Measurements from ENCODE around the gene ADK.

Gene ADK

GRCh38 chr10:74507951-74508350 is 356.9 kb downstream of the ADK start:
- no peak for TF ChIP-seq CTCF (conservative IDR thresholded peaks at IDR 0.05; ENCODE audit: low read length)
- no peak overlapping the region for H3K4me2 ChIP-seq (ENCODE audit: low read depth, low read length, poor library complexity, severe bottlenecking)
- H3F3A ChIP-seq (ENCODE audit: low read depth) = no peaks in the 10 kb centered on the region
- no peaks in the 10 kb centered on the region for H3K79me2 ChIP-seq (ENCODE audit: insufficient read depth, low read length)
- peaks cover 14% of the 10 kb centered on the region for H3K9me3 ChIP-seq (ENCODE audit: insufficient read depth, low read depth, low read length)
- H3K27me3 ChIP-seq (ENCODE audit: insufficient read depth, low read length, poor library complexity, severe bottlenecking) = no peaks in the 10 kb centered on the region
- no peaks in the 10 kb centered on the region for H3K9me2 ChIP-seq (replicated peaks; ENCODE audit: low read depth, low read length)
- peaks cover 6% of the 10 kb centered on the region for H3K36me3 ChIP-seq (ENCODE audit: insufficient read depth, low read length)
- H3K4me3 ChIP-seq (ENCODE audit: low read length, poor library complexity, severe bottlenecking) = no peak overlapping the region
- no peaks in the 10 kb centered on the region for H4K20me1 ChIP-seq (ENCODE audit: insufficient read depth, low read length, poor library complexity, severe bottlenecking)
- H3K9ac ChIP-seq (ENCODE audit: low read depth, low read length, poor library complexity, severe bottlenecking) = no peak overlapping the region
- peaks cover 12% of the 10 kb centered on the region for H3K4me1 ChIP-seq (ENCODE audit: insufficient read depth, low read length, poor library complexity, severe bottlenecking)
- no peak overlapping the region for H2AFZ ChIP-seq (ENCODE audit: low read length)

GRCh38 chr10:74510594-74510993 is 359.6 kb downstream of the ADK start:
- Histone ChIP-seq H3K9me2 (replicated peaks; ENCODE audit: low read depth, low read length) (no peaks in the 10 kb centered on the region), H3K27me3 (ENCODE audit: insufficient read depth, low read length, poor library complexity, severe bottlenecking) (no peaks in the 10 kb centered on the region), H3K9ac (ENCODE audit: low read depth, low read length, poor library complexity, severe bottlenecking) (no peak overlapping the region), H3K4me2 (ENCODE audit: low read depth, low read length, poor library complexity, severe bottlenecking) (no peak overlapping the region), H3K4me1 (ENCODE audit: insufficient read depth, low read length, poor library complexity, severe bottlenecking) (no peaks in the 10 kb centered on the region), H3K36me3 (ENCODE audit: insufficient read depth, low read length) (peaks cover 11% of the 10 kb centered on the region), H4K20me1 (ENCODE audit: insufficient read depth, low read length, poor library complexity, severe bottlenecking) (no peaks in the 10 kb centered on the region), H3F3A (ENCODE audit: low read depth) (no peaks in the 10 kb centered on the region), H3K79me2 (ENCODE audit: insufficient read depth, low read length) (no peaks in the 10 kb centered on the region), H2AFZ (ENCODE audit: low read length) (no peak overlapping the region), H3K9me3 (ENCODE audit: insufficient read depth, low read depth, low read length) (peaks cover 37% of the 10 kb centered on the region), H3K4me3 (ENCODE audit: low read length, poor library complexity, severe bottlenecking) (no peak overlapping the region)
- TF ChIP-seq EZH2phosphoT487 (IDR thresholded peaks at IDR 0.05; ENCODE audit: borderline replicate concordance) (no peak), CTCF (conservative IDR thresholded peaks at IDR 0.05; ENCODE audit: low read length) (no peak)

- H3K79me2 ChIP-seq (ENCODE audit: insufficient read depth, low read length) = no peaks in the 10 kb centered on the region
- H3K9me3 ChIP-seq (ENCODE audit: insufficient read depth, low read depth, low read length) = peaks cover 37% of the 10 kb centered on the region
- no peaks in the 10 kb centered on the region for H3K4me1 ChIP-seq (ENCODE audit: insufficient read depth, low read length, poor library complexity, severe bottlenecking)
- no peaks in the 10 kb centered on the region for H3K27me3 ChIP-seq (ENCODE audit: insufficient read depth, low read length, poor library complexity, severe bottlenecking)
- H4K20me1 ChIP-seq (ENCODE audit: insufficient read depth, low read length, poor library complexity, severe bottlenecking) = no peaks in the 10 kb centered on the region
- H3K4me3 ChIP-seq (ENCODE audit: low read length, poor library complexity, severe bottlenecking) = no peak overlapping the region
- no peaks in the 10 kb centered on the region for H3K9me2 ChIP-seq (replicated peaks; ENCODE audit: low read depth, low read length)
- H2AFZ ChIP-seq (ENCODE audit: low read length) = no peak overlapping the region
- H3K36me3 ChIP-seq (ENCODE audit: insufficient read depth, low read length) = peaks cover 11% of the 10 kb centered on the region
- TF ChIP-seq EZH2phosphoT487 (IDR thresholded peaks at IDR 0.05; ENCODE audit: borderline replicate concordance) (no peak), CTCF (conservative IDR thresholded peaks at IDR 0.05; ENCODE audit: low read length) (no peak)
- H3F3A ChIP-seq (ENCODE audit: low read depth) = no peaks in the 10 kb centered on the region
- H3K9ac ChIP-seq (ENCODE audit: low read depth, low read length, poor library complexity, severe bottlenecking) = no peak overlapping the region
- no peak overlapping the region for H3K4me2 ChIP-seq (ENCODE audit: low read depth, low read length, poor library complexity, severe bottlenecking)
Observed at GRCh38 chr10:74511051-74511450, 360.0 kb downstream of the ADK start.

Measured in Loucy (cell line).